Measurements from ENCODE around the gene IGHMBP2. TPM values are rescaled to one million over a fixed set of nuclear protein-coding genes. Genes with fewer than 3 reads are reported as not detected.

Gene IGHMBP2
- total RNA-seq, 1 experiment from 2014 or later = 27.8 TPM

GRCh38 chr11:68982134-68982533, 78.4 kb downstream of the IGHMBP2 start:
- ChIA-PET POLR2A (no interaction called here), CTCF (no interaction called here)
- Histone ChIP-seq H3K9me3 (ENCODE audit: control insufficient read depth, insufficient read depth, low read depth, low read length) (no peaks in the 10 kb centered on the region; the same call in 1 of the 2 replicates), H3K36me3 (ENCODE audit: control insufficient read depth, insufficient read depth, low read length) (no peaks in the 10 kb centered on the region), H3K27ac (ENCODE audit: low read length) (no peak overlapping the region), H3K4me1 (ENCODE audit: control insufficient read depth, insufficient read depth, low read length) (no peaks in the 10 kb centered on the region), H3K27me3 (ENCODE audit: control insufficient read depth, insufficient read depth, low read length) (peaks cover 2% of the 10 kb centered on the region; the same call in 1 of the 2 replicates), H3K4me3 (ENCODE audit: low read depth in 2 of 2, low read length in 2 of 2) (no peak overlapping the region)
- no TSS peak for BruUV-seq (replicated peaks)
- TF ChIP-seq CTCF (IDR thresholded peaks at IDR 0.05) = no peak
- no peak for TF ChIP-seq REST (IDR thresholded peaks at IDR 0.05; ENCODE audit: insufficient read depth in 1 of 2, low read depth in 2 of 2, low read length in 1 of 2)
- no peak for TF ChIP-seq POLR2AphosphoS5 (IDR thresholded peaks at IDR 0.05; ENCODE audit: low read depth, low read length)
- no peak for TF ChIP-seq SIN3A (IDR thresholded peaks at IDR 0.05; ENCODE audit: borderline replicate concordance, insufficient read depth, low read depth, low read length)
- no peak for TF ChIP-seq TCF7L2 (IDR thresholded peaks at IDR 0.05; ENCODE audit: low read depth, low read length)
- ATAC-seq (no peak), DNase-seq (ENCODE audit: low read depth, low spot score) (no peak)
- intact Hi-C loops (cut with micrococcal nuclease; ENCODE audit: unreplicated experiment) = no loop called here
- in situ Hi-C loops (cut with HindIII; ENCODE audit: low pct_unique_long_range_greater_than_20kb, low sequenced_read_pairs) = no loop called here

DNA sequence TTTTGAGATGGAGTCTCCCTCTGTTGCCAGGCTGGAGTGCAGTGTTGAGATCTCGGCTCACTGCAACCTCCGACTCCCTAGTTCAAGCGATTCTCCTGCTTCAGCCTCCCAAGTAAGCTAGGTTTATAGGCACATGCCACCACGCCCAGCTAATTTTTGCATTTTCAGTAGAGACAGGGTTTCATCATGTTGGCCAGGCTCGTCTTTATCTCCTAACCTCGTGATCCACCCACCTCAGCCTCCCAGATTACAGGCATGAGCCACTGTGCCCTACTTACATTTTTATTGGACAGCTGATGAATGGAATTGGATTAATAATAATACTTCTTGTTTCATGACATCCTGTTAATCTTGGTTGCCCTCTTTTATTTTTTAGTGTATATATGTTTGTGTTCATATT, 80.1 kb downstream of the IGHMBP2 start:
- Histone ChIP-seq H3K9me3 (ENCODE audit: control insufficient read depth, insufficient read depth, low read depth, low read length) (no peaks in the 10 kb centered on the region; the same call in 1 of the 2 replicates), H3K27ac (ENCODE audit: low read length) (no peak overlapping the region), H3K4me1 (ENCODE audit: control insufficient read depth, insufficient read depth, low read length) (no peaks in the 10 kb centered on the region), H3K27me3 (ENCODE audit: control insufficient read depth, insufficient read depth, low read length) (peaks cover 2% of the 10 kb centered on the region; the same call in 1 of the 2 replicates), H3K36me3 (ENCODE audit: control insufficient read depth, insufficient read depth, low read length) (no peaks in the 10 kb centered on the region), H3K4me3 (ENCODE audit: low read depth in 2 of 2, low read length in 2 of 2) (no peak overlapping the region)
- intact Hi-C loops (cut with micrococcal nuclease; ENCODE audit: unreplicated experiment) = no loop called here
- ATAC-seq (no peak), DNase-seq (ENCODE audit: low read depth, low spot score) (no peak)
- in situ Hi-C loops (cut with HindIII; ENCODE audit: low pct_unique_long_range_greater_than_20kb, low sequenced_read_pairs) = no loop called here
- POLR2A ChIA-PET = no interaction called here
- TF ChIP-seq POLR2AphosphoS5 (IDR thresholded peaks at IDR 0.05; ENCODE audit: low read depth, low read length) (no peak), TCF7L2 (IDR thresholded peaks at IDR 0.05; ENCODE audit: low read depth, low read length) (no peak), SIN3A (IDR thresholded peaks at IDR 0.05; ENCODE audit: borderline replicate concordance, insufficient read depth, low read depth, low read length) (no peak), REST (IDR thresholded peaks at IDR 0.05; ENCODE audit: insufficient read depth in 1 of 2, low read depth in 2 of 2, low read length in 1 of 2) (no peak), CTCF (IDR thresholded peaks at IDR 0.05) (no peak)
- CTCF ChIA-PET = no interaction called here
- no TSS peak for BruUV-seq (replicated peaks)

All from Panc1 (cell line).